ENCODE results near the gene RNASE8.

- TF ChIP-seq POLR2A (IDR thresholded peaks at IDR 0.05) (no peak), EP300 (IDR thresholded peaks at IDR 0.05) (no peak), CTCF (IDR thresholded peaks at IDR 0.05) (no peak), POLR2AphosphoS5 (IDR thresholded peaks at IDR 0.05) (no peak)
These were observed 20.1 kb downstream of the RNASE8 start for GRCh38 chr14:21077672-21078071.

Measured in sigmoid colon (tissue), 4 donors.